OCI-LY7 (cell line): ENCODE results near the gene SPATA45. TPM values are rescaled to one million over a fixed set of nuclear protein-coding genes. Genes with fewer than 3 reads are reported as not detected.

Source experiments
- BruUV-seq: library from RNA; stranded (reverse); fragments of 400-500 nt; replicated peaks from 2 replicates; lab custom pipeline; 2021; lab: Mats Ljungman, UMichigan
- CTCF ChIA-PET: fragments of 300-600 bp; sonication (Branson Sonifier 250); formaldehyde crosslinking; loops from one replicate; lab custom pipeline; 2022; ENCODE audit warnings: antibody characterized with exemption; ENCODE audit not compliant: unreplicated experiment; lab: Charles Lee
- POLR2A ChIA-PET: fragments of 300-600 bp; sonication (Branson Sonifier 250); formaldehyde crosslinking; loops from one replicate; lab custom pipeline; 2022; ENCODE audit warnings: antibody characterized with exemption; lab: Charles Lee
- DNase-seq: peaks from one replicate; pipeline ENCODE4 v3.0.0-alpha.2; 2015; ENCODE audit warnings: low spot score
- H2AFZ ChIP-seq: fragments of 200-600 bp; sonication (generic), shearing (Covaris generic); 2 replicates; pipeline ENCODE4 v1.6.1; 2014; ENCODE audit warnings: mild to moderate bottlenecking, antibody characterized with exemption, low read length, moderate library complexity
- H3K27ac ChIP-seq: fragments of 200-600 bp; sonication (generic); 2 replicates; pipeline ENCODE4 v1.5.1; 2014; ENCODE audit warnings: mixed run types, low read depth, mild to moderate bottlenecking, moderate library complexity, low read length, inconsistent platforms; ENCODE audit not compliant: poor library complexity, severe bottlenecking
- H3K36me3 ChIP-seq: fragments of 200-600 bp; sonication (generic); 2 replicates; pipeline ENCODE4 v1.6.1; 2014; ENCODE audit warnings: mild to moderate bottlenecking, antibody characterized with exemption, low read length, moderate library complexity, mixed read lengths; ENCODE audit not compliant: insufficient read depth
- H3K4me1 ChIP-seq: fragments of 200-600 bp; sonication (generic); 2 replicates; pipeline ENCODE4 v1.5.1; 2014; ENCODE audit warnings: mild to moderate bottlenecking, low read length; ENCODE audit not compliant: insufficient read depth, poor library complexity, severe bottlenecking
- H3K4me2 ChIP-seq: fragments of 200-600 bp; sonication (generic); 2 replicates; pipeline ENCODE4 v1.6.1; 2014; ENCODE audit warnings: mild to moderate bottlenecking, low read length
- H3K4me3 ChIP-seq: fragments of 200-600 bp; sonication (generic); 2 replicates; pipeline ENCODE4 v1.5.1; 2014; ENCODE audit warnings: mild to moderate bottlenecking, low read depth, low read length; ENCODE audit not compliant: poor library complexity, severe bottlenecking
- H3K79me2 ChIP-seq: fragments of 200-600 bp; sonication (generic); 2 replicates; pipeline ENCODE4 v1.6.1; 2016; ENCODE audit warnings: low read depth, mild to moderate bottlenecking, low read length, moderate library complexity, mixed read lengths; ENCODE audit not compliant: insufficient read depth
- H3K9me2 ChIP-seq: fragments of 200-600 bp; sonication (generic); 2 replicates; pipeline ENCODE4 v1.6.1; 2016; ENCODE audit warnings: mild to moderate bottlenecking, low read length, mixed read lengths; ENCODE audit not compliant: insufficient read depth
- H3K9me3 ChIP-seq: fragments of 200-600 bp; sonication (generic); 2 replicates; pipeline ENCODE4 v1.6.1; 2014; ENCODE audit warnings: mild to moderate bottlenecking, mixed run types, low read length, mixed read lengths
- H4K20me1 ChIP-seq: fragments of 200-600 bp; sonication (generic); 2 replicates; pipeline ENCODE4 v1.6.1; 2014; ENCODE audit warnings: mild to moderate bottlenecking, antibody characterized with exemption, low read length, moderate library complexity, mixed read lengths; ENCODE audit not compliant: insufficient read depth
- EZH2phosphoT487 ChIP-seq: fragments of 200-600 bp; sonication (generic); IDR thresholded peaks from 2 replicates; pipeline ENCODE4 v1.6.1; 2018; ENCODE audit warnings: low read depth, borderline replicate concordance, mild to moderate bottlenecking, mixed run types, antibody characterized with exemption, low read length, moderate library complexity, mixed read lengths
- intact Hi-C: fragments of 100-400 bp; cut with micrococcal nuclease; formaldehyde crosslinking; loops from one replicate; pipeline ENCODE4 v1.10.0; 2022; ENCODE audit not compliant: unreplicated experiment
- total RNA-seq, 2 experiments: library from RNA; depleted of rRNA in 1 of 2; stranded (reverse); fragments of >200 nt in 1 of 2; shearing (Covaris generic) in 1 of 2; gene quantifications; 2 replicates each; pipeline ENCODE4 v1.2.3, GENCODE V29; 2014 to 2022
- TF ChIP-seq, protein P1 (sequence below): fragments of 200-600 bp; sonication (generic); conservative IDR thresholded peaks from 2 replicates; pipeline ENCODE4 v1.5.1; 2014; ENCODE audit warnings: mild to moderate bottlenecking, antibody characterized with exemption, low read length, moderate library complexity, mixed read lengths

The SPATA45 gene
- total RNA-seq, 2 experiments from 2014 or later, result 0.74 to 0.82 TPM

DNA sequence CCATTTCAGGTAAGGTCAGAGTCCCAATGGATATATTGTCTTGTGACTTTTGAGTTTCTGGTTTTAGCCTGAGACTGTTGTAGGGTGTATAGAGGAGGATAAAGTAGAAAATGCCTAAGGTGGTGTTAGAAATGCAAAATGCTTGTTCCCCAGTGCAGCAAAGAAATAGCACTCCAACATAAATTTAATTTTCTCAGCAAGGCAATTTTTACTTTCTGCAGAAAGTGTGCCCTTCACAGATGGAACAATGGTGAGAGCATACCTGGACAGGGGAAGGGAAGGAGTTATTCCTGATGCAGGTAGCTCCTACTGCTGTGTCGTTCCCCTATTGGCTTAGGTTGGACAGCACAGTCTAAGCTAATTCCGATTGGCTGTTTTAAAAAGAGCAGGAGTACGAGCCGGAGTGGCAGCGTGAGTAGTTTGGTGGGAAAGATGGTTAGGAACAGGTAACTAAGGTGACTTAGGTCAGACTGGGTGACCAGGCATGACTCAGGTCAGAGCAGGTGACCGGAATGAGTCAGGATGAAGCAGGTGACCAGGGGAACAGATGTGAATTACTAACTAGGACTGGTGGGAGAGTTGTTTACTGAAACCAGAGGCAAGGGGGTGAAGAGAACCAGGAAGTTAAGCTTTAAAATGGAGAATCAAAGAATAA, 21.5 kb downstream of the SPATA45 start:
- intact Hi-C loops, result no loop called here
- no peaks in the 10 kb centered on the region for H3K9me2 ChIP-seq
- H4K20me1 ChIP-seq, result no peaks in the 10 kb centered on the region
- TF ChIP-seq EZH2phosphoT487, result no peak
- TF ChIP-seq, protein P1, sequence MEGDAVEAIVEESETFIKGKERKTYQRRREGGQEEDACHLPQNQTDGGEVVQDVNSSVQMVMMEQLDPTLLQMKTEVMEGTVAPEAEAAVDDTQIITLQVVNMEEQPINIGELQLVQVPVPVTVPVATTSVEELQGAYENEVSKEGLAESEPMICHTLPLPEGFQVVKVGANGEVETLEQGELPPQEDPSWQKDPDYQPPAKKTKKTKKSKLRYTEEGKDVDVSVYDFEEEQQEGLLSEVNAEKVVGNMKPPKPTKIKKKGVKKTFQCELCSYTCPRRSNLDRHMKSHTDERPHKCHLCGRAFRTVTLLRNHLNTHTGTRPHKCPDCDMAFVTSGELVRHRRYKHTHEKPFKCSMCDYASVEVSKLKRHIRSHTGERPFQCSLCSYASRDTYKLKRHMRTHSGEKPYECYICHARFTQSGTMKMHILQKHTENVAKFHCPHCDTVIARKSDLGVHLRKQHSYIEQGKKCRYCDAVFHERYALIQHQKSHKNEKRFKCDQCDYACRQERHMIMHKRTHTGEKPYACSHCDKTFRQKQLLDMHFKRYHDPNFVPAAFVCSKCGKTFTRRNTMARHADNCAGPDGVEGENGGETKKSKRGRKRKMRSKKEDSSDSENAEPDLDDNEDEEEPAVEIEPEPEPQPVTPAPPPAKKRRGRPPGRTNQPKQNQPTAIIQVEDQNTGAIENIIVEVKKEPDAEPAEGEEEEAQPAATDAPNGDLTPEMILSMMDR, result no peak
- no peak overlapping the region for H3K4me3 ChIP-seq
- no peak for DNase-seq
- H3K9me3 ChIP-seq, result peaks cover 14% of the 10 kb centered on the region; the same call in 1 of the 2 replicates
- BruUV-seq, result no TSS peak
- ChIA-PET CTCF (no interaction called here), POLR2A (no interaction called here)
- H3K4me2 ChIP-seq, result no peak overlapping the region
- H3K79me2 ChIP-seq, result no peaks in the 10 kb centered on the region
- no peak overlapping the region for H3K27ac ChIP-seq
- H3K36me3 ChIP-seq, result no peaks in the 10 kb centered on the region
- no peak overlapping the region for H2AFZ ChIP-seq
- no peaks in the 10 kb centered on the region for H3K4me1 ChIP-seq

- Histone ChIP-seq H3K79me2 (no peaks in the 10 kb centered on the region), H3K9me2 (no peaks in the 10 kb centered on the region), H2AFZ (no peak overlapping the region), H3K4me1 (peaks cover 15% of the 10 kb centered on the region), H3K4me2 (no peak overlapping the region), H3K36me3 (no peaks in the 10 kb centered on the region), H3K4me3 (no peak overlapping the region), H3K9me3 (peaks cover 14% of the 10 kb centered on the region; the same call in 1 of the 2 replicates), H4K20me1 (no peaks in the 10 kb centered on the region), H3K27ac (no peak overlapping the region)
- POLR2A ChIA-PET, result interaction anchor here (0.7 to 0.8 kb wide), 3 partner anchors 412 to 1437 kb away, joined by 3 to 6 read pairs (median 5); no protein-coding TSS in a partner anchor
- intact Hi-C loops, result no loop called here
- BruUV-seq, result no TSS peak
- TF ChIP-seq, protein P1, result no peak
- TF ChIP-seq EZH2phosphoT487, result no peak
- CTCF ChIA-PET, result no interaction called here
- DNase-seq, result no peak
Measured at GRCh38 chr1:212824201-212824600, 23.2 kb downstream of the SPATA45 start.

- TF ChIP-seq EZH2phosphoT487, result no peak
- TF ChIP-seq, protein P1, result no peak
- intact Hi-C loops, result no loop called here
- DNase-seq, result no peak
- Histone ChIP-seq H3K4me3 (no peak overlapping the region), H3K9me3 (peaks cover 14% of the 10 kb centered on the region; the same call in 1 of the 2 replicates), H3K79me2 (no peaks in the 10 kb centered on the region), H3K4me2 (no peak overlapping the region), H4K20me1 (no peaks in the 10 kb centered on the region), H3K36me3 (no peaks in the 10 kb centered on the region), H3K4me1 (peaks cover 17% of the 10 kb centered on the region), H2AFZ (no peak overlapping the region), H3K9me2 (no peaks in the 10 kb centered on the region), H3K27ac (no peak overlapping the region)
- BruUV-seq, result no TSS peak
- ChIA-PET POLR2A (interaction anchor here (0.6 kb wide), 1 partner anchor 13 kb away, joined by 4 read pairs; no protein-coding TSS in a partner anchor), CTCF (no interaction called here)
Measured at GRCh38 chr1:212822956-212823355, 24.5 kb downstream of the SPATA45 start.
